NCI-H2227 treated with DMSO at 0.1 percent for 48 hours (cell line): Measurements from ENCODE around the gene PLD5.
"Not testable (repeated sequence)": the region's sequence is repeated elsewhere in the genome, so short reads cannot be mapped to it uniquely, and the experiment has no call there.

Source experiments
- DNase-seq: peaks from one replicate; lab custom pipeline; 2025; lab: John Stamatoyannopoulos, UW

PLD5 gene

GRCh38 chr1:242058582-242058981 lies 465.9 kb downstream of the PLD5 start:
- not testable (repeated sequence) for DNase-seq

- DNase-seq, result not testable (repeated sequence)
Observed at GRCh38 chr1:242058181-242058580, 466.3 kb downstream of the PLD5 start.

DNA sequence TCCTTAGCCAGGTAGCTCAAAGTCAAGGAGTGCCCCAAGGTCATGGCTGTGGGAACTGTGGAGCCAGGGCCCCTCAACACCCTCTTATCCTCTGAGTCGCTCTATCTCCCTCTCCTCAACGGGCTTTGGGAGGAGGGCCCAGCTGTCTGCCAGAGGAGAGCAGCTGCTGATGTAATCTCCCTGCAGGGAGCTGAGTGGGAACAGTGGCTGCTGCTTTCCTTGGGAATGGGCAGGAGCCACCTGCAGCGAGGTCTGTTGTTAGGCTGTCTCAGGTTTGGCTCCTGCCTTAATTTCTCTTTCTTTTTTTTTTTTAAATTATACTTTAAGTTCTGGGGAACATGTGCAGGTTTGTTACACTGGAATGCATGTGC lies 466.8 kb downstream of the PLD5 start:
- no peak for DNase-seq

- no peak for DNase-seq
Observed at GRCh38 chr1:242056988-242057744, 467.3 kb downstream of the PLD5 start.

GRCh38 chr1:242055749-242056320 lies 468.7 kb downstream of the PLD5 start:
- DNase-seq, result no peak

DNA sequence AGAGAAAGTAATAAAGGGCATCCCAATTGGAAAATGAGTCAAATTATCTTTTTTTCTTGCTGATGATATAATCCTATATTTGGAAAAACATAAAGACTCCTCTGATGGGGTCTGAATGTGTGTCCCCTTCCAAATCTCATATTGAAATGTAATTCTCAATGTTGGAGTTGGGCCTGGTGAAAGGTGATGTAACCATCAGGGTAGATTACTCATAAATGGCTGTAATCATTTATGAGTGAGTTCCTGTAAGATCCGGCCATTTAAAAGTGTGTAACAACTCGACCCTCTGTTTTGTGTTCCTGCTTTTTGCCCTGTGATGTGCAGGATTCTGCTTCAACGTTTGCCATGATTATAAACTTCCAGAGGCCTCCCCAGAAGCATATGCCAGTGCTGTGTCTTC lies 481.3 kb downstream of the PLD5 start:
- DNase-seq, result no peak

DNA sequence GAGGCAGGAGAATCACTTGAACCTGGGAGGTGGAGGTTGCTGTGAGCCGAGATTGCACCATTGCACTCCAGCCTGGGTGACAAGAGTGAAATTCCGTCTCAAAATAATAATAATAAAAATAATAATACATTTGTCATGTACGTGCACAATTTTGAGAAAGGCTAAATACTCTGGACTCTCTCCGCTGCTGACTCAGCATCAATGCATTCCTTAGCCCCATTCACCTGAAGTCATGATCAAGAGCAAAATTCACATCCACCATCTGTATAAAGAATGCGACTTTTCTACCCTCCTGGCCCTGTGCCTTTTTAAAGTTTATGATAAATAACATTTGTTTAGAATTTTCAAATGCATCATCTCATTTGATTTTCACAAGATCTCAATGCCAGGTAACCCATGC lies 490.1 kb downstream of the PLD5 start:
- no peak for DNase-seq

DNA sequence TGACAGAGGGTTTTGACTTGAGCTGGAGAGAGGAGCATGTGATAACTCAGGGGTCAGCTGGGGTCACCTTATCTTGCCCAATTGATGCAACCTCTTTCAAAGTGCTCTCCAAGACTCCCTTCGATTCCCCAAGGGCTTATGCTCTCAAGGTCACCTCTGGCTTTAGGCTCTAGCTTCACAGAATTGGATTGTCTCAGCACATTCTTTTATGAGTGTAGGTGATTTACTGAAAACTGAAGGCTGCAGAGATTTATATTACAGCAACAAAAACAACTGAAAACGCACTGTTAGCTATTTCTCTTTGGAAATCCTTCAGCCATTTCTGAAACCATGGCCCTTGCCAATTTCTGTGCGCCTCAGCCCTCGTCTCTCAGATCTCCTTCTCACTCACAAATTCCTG lies 491.1 kb downstream of the PLD5 start:
- no peak for DNase-seq
